Esophagus squamous epithelium (tissue), 4 donors: ENCODE measurements around the gene ZIC2.

Source experiments
- CTCF ChIP-seq, 6 experiments: fragments of 450-650 bp in 4 of 6; fragments of 200-600 bp in 2 of 6; sonication (generic) in 2 of 6; IDR thresholded peaks; one replicate each; pipeline ENCODE4 v1.5.1; 2016 to 2019; ENCODE audit warnings: antibody characterized with exemption in 6 of 6, mild to moderate bottlenecking in 4 of 6, moderate library complexity in 4 of 6
- POLR2A ChIP-seq, 4 donors: fragments of 450-650 bp; IDR thresholded peaks; one replicate each; pipeline ENCODE4 v1.6.1; 2017; ENCODE audit warnings: antibody characterized with exemption in 4 of 4, mild to moderate bottlenecking in 4 of 4, moderate library complexity in 3 of 4

GRCh38 chr13:99968521-99969452 lies 12.8 kb upstream of the ZIC2 start:
- TF ChIP-seq POLR2A (IDR thresholded peaks at IDR 0.05) (no peak), CTCF (IDR thresholded peaks at IDR 0.05) (no peak)
